SU-DHL-6 (cell line): Measurements from ENCODE around the gene CCNYL1.

ENCODE experiments used
- H2AFZ ChIP-seq: fragments of 200-600 bp; sonication (generic); 2 replicates; pipeline ENCODE4 v1.6.1; 2014; ENCODE audit warnings: low read depth, mild to moderate bottlenecking, moderate library complexity, mixed read lengths, antibody characterized with exemption, low read length; ENCODE audit not compliant: severe bottlenecking
- H3F3A ChIP-seq: fragments of 200-600 bp; shearing (Covaris generic); 2 replicates; pipeline ENCODE4 v1.6.0; 2016; ENCODE audit warnings: antibody characterized with exemption, mild to moderate bottlenecking; ENCODE audit not compliant: insufficient read depth
- H3K27ac ChIP-seq: fragments of 200-600 bp; sonication (generic); 2 replicates; pipeline ENCODE4 v1.5.1; 2016; ENCODE audit warnings: low read depth, mild to moderate bottlenecking, low read length, moderate library complexity, mixed read lengths
- H3K27me3 ChIP-seq: fragments of 200-600 bp; sonication (generic), shearing (Covaris generic); 2 replicates; pipeline ENCODE4 v1.6.0; 2014; ENCODE audit warnings: mild to moderate bottlenecking, low read length
- H3K36me3 ChIP-seq: fragments of 200-600 bp; sonication (generic); 2 replicates; pipeline ENCODE4 v1.6.1; 2014; ENCODE audit warnings: mild to moderate bottlenecking, low read length, mixed read lengths
- H3K4me2 ChIP-seq: fragments of 300-600, 200-600 bp; shearing (Covaris generic), sonication (generic); 2 replicates; pipeline ENCODE4 v1.6.0; 2014; ENCODE audit warnings: low read length, low read depth, mild to moderate bottlenecking; ENCODE audit not compliant: poor library complexity, severe bottlenecking
- H3K4me3 ChIP-seq: fragments of 200-600 bp; sonication (generic); 2 replicates; pipeline ENCODE4 v1.5.1; 2014; ENCODE audit warnings: antibody characterized with exemption, low read length, mild to moderate bottlenecking, mixed read lengths; ENCODE audit not compliant: insufficient read depth, poor library complexity, severe bottlenecking
- H3K79me2 ChIP-seq: fragments of 200-600 bp; sonication (generic); 2 replicates; pipeline ENCODE4 v1.6.1; 2014; ENCODE audit warnings: mild to moderate bottlenecking, low read length, moderate library complexity; ENCODE audit not compliant: insufficient read depth
- H3K9ac ChIP-seq: fragments of 200-600 bp; sonication (generic); 2 replicates; pipeline ENCODE4 v1.7.0; 2014; ENCODE audit warnings: mild to moderate bottlenecking, low read length
- H3K9me2 ChIP-seq: fragments of 200-600 bp; sonication (generic); replicated peaks from 2 replicates; pipeline ENCODE4 v1.6.1; 2014; ENCODE audit warnings: low read length; ENCODE audit not compliant: insufficient read depth
- H3K9me3 ChIP-seq: fragments of 200-600 bp; sonication (generic); 2 replicates; pipeline ENCODE4 v1.6.1; 2014; ENCODE audit warnings: low read length, mixed read lengths; ENCODE audit not compliant: insufficient read depth
- H4K20me1 ChIP-seq: fragments of 200-600 bp; sonication (generic); 2 replicates; pipeline ENCODE4 v1.6.1; 2014; ENCODE audit warnings: low read depth, mild to moderate bottlenecking, antibody characterized with exemption, low read length, moderate library complexity, mixed read lengths
- EZH2phosphoT487 ChIP-seq: fragments of 200-600 bp; sonication (generic), shearing (Covaris generic); conservative IDR thresholded peaks from 2 replicates; pipeline ENCODE4 v1.6.1; 2018; ENCODE audit warnings: mild to moderate bottlenecking, antibody characterized with exemption, low read length, moderate library complexity, mixed read lengths
- TF ChIP-seq, protein P1 (sequence below): fragments of 200-600 bp; sonication (generic); IDR thresholded peaks from one replicate; pipeline ENCODE4 v1.5.1; 2017; ENCODE audit warnings: antibody characterized with exemption, mild to moderate bottlenecking, low read length, moderate library complexity; ENCODE audit not compliant: insufficient read depth, poor library complexity, severe bottlenecking

CCNYL1 gene

DNA sequence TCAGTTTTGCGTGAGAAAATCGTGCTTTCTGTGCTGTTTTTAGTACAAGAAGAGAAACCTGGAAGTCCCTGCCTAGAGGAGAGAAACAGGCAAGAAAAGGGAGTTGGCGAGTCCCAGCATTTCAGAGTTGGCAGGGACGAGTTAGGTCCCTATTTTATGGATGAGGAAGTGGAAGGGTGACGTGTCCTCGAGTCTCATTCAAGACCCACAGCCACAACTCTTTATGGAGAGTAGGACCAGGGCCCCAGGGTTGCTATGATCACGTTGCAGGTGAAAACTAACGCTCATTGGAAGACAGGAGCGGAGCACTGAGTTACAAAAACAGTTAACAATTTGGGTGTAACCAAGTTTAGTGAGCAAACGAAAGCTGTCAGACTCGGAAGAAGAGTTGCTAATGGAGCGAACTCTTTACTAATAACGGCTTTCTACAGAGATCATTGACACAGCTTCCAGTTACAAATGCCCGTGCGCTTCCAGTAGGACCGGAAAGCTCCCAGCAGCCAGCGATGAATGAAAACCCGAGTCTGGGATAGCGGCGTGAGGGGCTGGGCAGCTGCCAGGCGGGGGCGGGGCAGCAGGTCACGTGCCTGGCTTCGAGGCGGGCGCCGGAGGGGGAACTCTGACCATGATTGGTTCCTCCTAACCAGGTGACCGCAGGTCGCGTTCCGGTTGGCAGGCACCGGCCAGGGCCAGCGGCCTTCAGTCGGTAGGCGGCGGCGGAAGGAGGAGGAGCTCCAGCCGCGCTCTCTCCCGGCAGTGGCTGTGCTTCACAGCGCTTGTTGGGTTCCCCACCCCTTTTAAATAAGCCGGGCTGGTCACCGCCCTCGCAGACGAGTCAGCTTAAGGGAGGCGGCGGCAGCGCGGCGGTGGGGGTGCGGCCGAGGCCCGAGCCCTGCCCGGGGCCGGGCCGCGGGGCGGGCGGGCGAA is at the start of gene CCNYL1:
Gene CCNYL1 (plus strand): TSS at position 827 of the 927 bp plus-strand sequence. CDS start 257 bp downstream, outside the sequence.
- H3K9me2 ChIP-seq, result no peaks in the 10 kb centered on the region
- H3K79me2 ChIP-seq, result peaks cover 9% of the 10 kb centered on the region; the same call in 1 of the 2 replicates
- peak within 1 kb of the TSS; percentile 95 for H3K4me2 ChIP-seq
- no peaks in the 10 kb centered on the region for H3K27me3 ChIP-seq
- peak within 1 kb of the TSS; percentile 71 for H3K9ac ChIP-seq
- peak within 1 kb of the TSS; percentile 99 for H2AFZ ChIP-seq
- H3K9me3 ChIP-seq, result no peaks in the 10 kb centered on the region
- no peaks in the 10 kb centered on the region for H4K20me1 ChIP-seq
- H3K4me3 ChIP-seq, result peak within 1 kb of the TSS; percentile 88
- TF ChIP-seq EZH2phosphoT487, result no peak
- TF ChIP-seq, protein P1, sequence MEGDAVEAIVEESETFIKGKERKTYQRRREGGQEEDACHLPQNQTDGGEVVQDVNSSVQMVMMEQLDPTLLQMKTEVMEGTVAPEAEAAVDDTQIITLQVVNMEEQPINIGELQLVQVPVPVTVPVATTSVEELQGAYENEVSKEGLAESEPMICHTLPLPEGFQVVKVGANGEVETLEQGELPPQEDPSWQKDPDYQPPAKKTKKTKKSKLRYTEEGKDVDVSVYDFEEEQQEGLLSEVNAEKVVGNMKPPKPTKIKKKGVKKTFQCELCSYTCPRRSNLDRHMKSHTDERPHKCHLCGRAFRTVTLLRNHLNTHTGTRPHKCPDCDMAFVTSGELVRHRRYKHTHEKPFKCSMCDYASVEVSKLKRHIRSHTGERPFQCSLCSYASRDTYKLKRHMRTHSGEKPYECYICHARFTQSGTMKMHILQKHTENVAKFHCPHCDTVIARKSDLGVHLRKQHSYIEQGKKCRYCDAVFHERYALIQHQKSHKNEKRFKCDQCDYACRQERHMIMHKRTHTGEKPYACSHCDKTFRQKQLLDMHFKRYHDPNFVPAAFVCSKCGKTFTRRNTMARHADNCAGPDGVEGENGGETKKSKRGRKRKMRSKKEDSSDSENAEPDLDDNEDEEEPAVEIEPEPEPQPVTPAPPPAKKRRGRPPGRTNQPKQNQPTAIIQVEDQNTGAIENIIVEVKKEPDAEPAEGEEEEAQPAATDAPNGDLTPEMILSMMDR, result no peak
- no peaks in the 10 kb centered on the region for H3K36me3 ChIP-seq
- H3F3A ChIP-seq, result no peaks in the 10 kb centered on the region
- peak within 1 kb of the TSS; percentile 35; the same call in 1 of the 2 replicates for H3K27ac ChIP-seq

DNA sequence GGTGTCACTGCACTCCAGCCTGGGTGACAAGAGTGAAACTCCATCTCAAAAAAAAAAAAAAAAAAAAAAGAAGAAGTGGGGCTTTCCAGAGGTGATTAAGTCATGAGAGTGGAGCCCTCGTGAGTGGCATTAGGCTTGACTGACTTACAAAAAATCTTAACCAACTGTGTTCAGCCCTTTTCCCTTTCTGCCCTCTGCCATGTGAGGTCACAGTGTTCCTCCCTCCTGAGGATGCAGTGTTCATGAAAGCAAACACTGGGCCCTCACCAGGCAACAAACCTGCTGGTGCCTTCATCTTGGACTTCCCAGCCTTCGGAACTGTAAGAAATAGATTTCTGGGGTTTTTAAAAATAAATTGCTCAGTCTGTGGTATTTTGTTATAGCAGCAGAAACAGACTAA is 49.2 kb upstream of the CCNYL1 start:
- Histone ChIP-seq H2AFZ (no peak overlapping the region), H3K36me3 (no peaks in the 10 kb centered on the region), H3K79me2 (no peaks in the 10 kb centered on the region), H3K27me3 (no peaks in the 10 kb centered on the region), H3F3A (no peaks in the 10 kb centered on the region), H3K27ac (no peak overlapping the region), H3K9ac (no peak overlapping the region), H3K4me2 (no peak overlapping the region), H3K4me3 (no peak overlapping the region), H3K9me2 (no peaks in the 10 kb centered on the region), H3K9me3 (no peaks in the 10 kb centered on the region), H4K20me1 (no peaks in the 10 kb centered on the region)
- TF ChIP-seq, protein P1, result no peak
- TF ChIP-seq EZH2phosphoT487, result no peak

DNA sequence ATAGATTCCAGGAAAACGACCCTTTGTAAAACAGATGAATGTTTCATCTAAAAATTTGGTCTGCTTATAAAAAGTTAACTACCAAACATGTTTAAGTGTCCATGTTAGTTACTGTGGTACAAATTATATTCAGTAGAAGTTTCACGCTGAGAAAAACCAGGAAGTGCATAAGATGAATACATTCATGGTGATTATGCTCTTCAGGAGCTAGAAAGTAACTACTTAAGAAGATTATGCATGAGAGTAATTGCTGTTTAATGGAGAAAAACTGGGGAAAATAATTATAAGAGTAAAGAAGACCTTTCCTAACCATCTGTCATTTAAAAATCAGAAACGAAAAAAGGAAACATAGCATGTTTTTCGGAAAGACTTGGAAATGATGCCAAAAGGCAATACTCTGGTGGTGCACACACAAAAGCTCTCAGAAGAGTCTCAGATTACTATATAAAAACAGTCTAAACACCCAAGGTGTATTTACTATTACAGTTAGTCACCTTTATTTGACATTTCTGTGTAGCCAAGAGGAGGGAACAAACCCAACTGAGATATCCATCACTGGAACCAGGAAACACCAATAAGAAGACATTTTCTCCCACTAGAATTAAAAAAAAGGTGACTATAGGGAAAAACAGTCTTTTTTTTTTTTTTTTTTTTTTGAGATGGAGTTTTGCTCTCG is 47.4 kb upstream of the CCNYL1 start:
- H3K4me2 ChIP-seq, result no peak overlapping the region
- H3K9me2 ChIP-seq, result no peaks in the 10 kb centered on the region
- H3F3A ChIP-seq, result no peaks in the 10 kb centered on the region
- H3K4me3 ChIP-seq, result no peak overlapping the region
- peak overlapping the region; percentile 2 for H2AFZ ChIP-seq
- H3K9me3 ChIP-seq, result no peaks in the 10 kb centered on the region
- no peaks in the 10 kb centered on the region for H3K79me2 ChIP-seq
- no peaks in the 10 kb centered on the region for H3K36me3 ChIP-seq
- no peak overlapping the region for H3K27ac ChIP-seq
- TF ChIP-seq, protein P1, result no peak
- no peak for TF ChIP-seq EZH2phosphoT487
- H3K9ac ChIP-seq, result no peak overlapping the region
- H3K27me3 ChIP-seq, result no peaks in the 10 kb centered on the region
- no peaks in the 10 kb centered on the region for H4K20me1 ChIP-seq
